Small intestine (tissue), 7 donors: ENCODE results near the gene UNKL. TPM values are rescaled to one million over a fixed set of nuclear protein-coding genes. Genes with fewer than 3 reads are reported as not detected.

ENCODE experiments used
- DNase-seq, 2 donors: peaks; one replicate each; pipeline versions ENCODE4 v3.0.0 to v3.0.0-alpha.2; 2013
- FAIRE-seq: peaks from 2 replicates; lab custom pipeline; 2012; peaks lifted over from hg19 to GRCh38; lab: Jason Lieb, UNC
- H3K27ac ChIP-seq, 3 donors: one replicate each; pipeline ENCODE4 v1.5.1; 2013; ENCODE audit warnings: low read length in 2 of 3, mild to moderate bottlenecking in 2 of 3, control low read depth in 1 of 3, inconsistent platforms in 1 of 3, low read depth in 1 of 3, moderate library complexity in 1 of 3
- H3K27me3 ChIP-seq, 3 donors: one replicate each; pipeline ENCODE4 v1.6.1; 2013; ENCODE audit warnings: low read length in 3 of 3, inconsistent platforms in 1 of 3; ENCODE audit not compliant: control insufficient read depth in 3 of 3, insufficient read depth in 3 of 3
- H3K36me3 ChIP-seq, 3 donors: one replicate each; pipeline ENCODE4 v1.6.1; 2013; ENCODE audit warnings: low read length in 3 of 3, inconsistent platforms in 1 of 3, low read depth in 1 of 3, mild to moderate bottlenecking in 1 of 3, moderate library complexity in 1 of 3; ENCODE audit not compliant: control insufficient read depth in 3 of 3, insufficient read depth in 2 of 3
- H3K4me1 ChIP-seq, 3 donors: one replicate each; pipeline ENCODE4 v1.6.1; 2013; ENCODE audit warnings: low read length in 2 of 3, inconsistent platforms in 1 of 3, low read depth in 1 of 3, mild to moderate bottlenecking in 1 of 3, moderate library complexity in 1 of 3; ENCODE audit not compliant: control insufficient read depth in 3 of 3, insufficient read depth in 2 of 3
- H3K4me3 ChIP-seq, 3 donors: one replicate each; pipeline ENCODE4 v1.5.1; 2013; ENCODE audit warnings: low read length in 3 of 3, control low read depth in 1 of 3, inconsistent platforms in 1 of 3, low read depth in 1 of 3, mild to moderate bottlenecking in 1 of 3, moderate library complexity in 1 of 3
- H3K9me3 ChIP-seq, 2 donors: one replicate each; pipeline ENCODE4 v1.6.1; 2013; ENCODE audit warnings: low read depth in 1 of 2, low read length in 1 of 2; ENCODE audit not compliant: control insufficient read depth in 2 of 2, insufficient read depth in 1 of 2
- WGBS, 3 donors: extraction: QIAGEN DNeasy Blood & Tissue Kit; methylation state at CpG; one replicate each; pipeline ENCODE4 v1.1.7; 2013; 5-methylcytosine and 5-hydroxymethylcytosine counted together
- polyA plus RNA-seq, 4 donors: library from polyadenylated mRNA; stranded (reverse) in 3 of 4; unstranded in 1 of 4; fragments of 200-250 nt in 3 of 4; fragments of 120-200 nt in 1 of 4; gene quantifications; one replicate each; pipeline versions ENCODE4 v1.2.1 to v1.2.3, GENCODE V29; 2013
- donor health status: healthy with polysubstance abuse.
- donor health status: control.
- donor health status: control.
- donor health status: Bipolar disorder and iron deficiency.
- donor health status: healthy.

UNKL gene
- polyA plus RNA-seq, 4 donors = 1.9 to 21.1 (median 4.6) TPM

GRCh38 chr16:1430214-1430758 is 15.8 kb upstream of the UNKL start:
- H3K4me3 ChIP-seq = no peak overlapping the region
- peaks cover 0 to 4% (median 0%) of the 10 kb centered on the region in 3 donors for H3K36me3 ChIP-seq
- peaks cover 0 to 7% (median 0%) of the 10 kb centered on the region in 3 donors for H3K4me1 ChIP-seq
- H3K27ac ChIP-seq = no peak overlapping the region
- WGBS, 3 donors = 51 to 60% (median 52%) methylated on average over 14 of the region's 14 CpGs
- FAIRE-seq = no peak
- no peaks in the 10 kb centered on the region for H3K27me3 ChIP-seq
- DNase-seq = no peak
- no peaks in the 10 kb centered on the region for H3K9me3 ChIP-seq

GRCh38 chr16:1429631-1430030 is 15.1 kb upstream of the UNKL start:
- Histone ChIP-seq H3K27ac (no peak overlapping the region), H3K4me1 (peaks cover 0 to 7% (median 0%) of the 10 kb centered on the region in 3 donors), H3K27me3 (no peaks in the 10 kb centered on the region), H3K9me3 (no peaks in the 10 kb centered on the region), H3K36me3 (no peaks in the 10 kb centered on the region), H3K4me3 (no peak overlapping the region)
- 75 to 92% (median 75%) methylated on average over 13 of the region's 13 CpGs for WGBS, 3 donors
- DNase-seq (no peak), FAIRE-seq (no peak)

DNA sequence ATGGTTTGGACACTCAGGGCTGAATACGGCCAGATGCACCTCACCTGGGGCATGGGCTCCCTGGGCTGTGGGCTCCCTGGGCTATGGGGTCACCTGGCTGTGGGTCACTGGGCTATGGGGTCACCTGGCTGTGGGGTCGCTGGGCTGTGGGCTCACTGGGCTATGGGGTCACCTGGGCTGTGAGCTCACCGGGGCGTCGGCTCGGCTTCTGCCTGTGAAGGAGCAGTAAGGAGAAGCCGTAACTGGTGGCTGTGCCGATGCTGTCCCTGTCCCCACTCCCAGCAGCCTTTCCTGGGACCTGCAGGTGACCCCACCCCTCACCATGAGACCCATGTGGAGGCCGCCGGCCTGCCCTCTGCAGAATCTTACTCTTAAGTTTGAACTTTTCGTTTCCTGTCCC is 14.5 kb upstream of the UNKL start:
- H3K27ac ChIP-seq = no peak overlapping the region
- DNase-seq = no peak
- no peaks in the 10 kb centered on the region for H3K36me3 ChIP-seq
- no peaks in the 10 kb centered on the region for H3K9me3 ChIP-seq
- no peak overlapping the region for H3K4me3 ChIP-seq
- WGBS, 3 donors = 57 to 84% (median 74%) methylated on average over 11 of the region's 11 CpGs
- no peaks in the 10 kb centered on the region for H3K27me3 ChIP-seq
- FAIRE-seq = no peak
- H3K4me1 ChIP-seq = peaks cover 0 to 7% (median 0%) of the 10 kb centered on the region in 3 donors

GRCh38 chr16:1428511-1428910 is 14.0 kb upstream of the UNKL start:
- Histone ChIP-seq H3K27me3 (no peaks in the 10 kb centered on the region), H3K27ac (no peak overlapping the region), H3K36me3 (no peaks in the 10 kb centered on the region), H3K9me3 (no peaks in the 10 kb centered on the region), H3K4me1 (peaks cover 0 to 7% (median 0%) of the 10 kb centered on the region in 3 donors), H3K4me3 (no peak overlapping the region)
- peak in 1 of 2 donors; percentile 33 for DNase-seq
- WGBS, 3 donors = 33 to 46% (median 45%) methylated on average over 19 to 21 of the region's 21 CpGs
- FAIRE-seq = no peak

- WGBS, 3 donors = 86 to 87% (median 87%) methylated on average over 48 to 53 of the region's 53 CpGs
- no peaks in the 10 kb centered on the region for H3K27me3 ChIP-seq
- H3K27ac ChIP-seq = no peak overlapping the region
- no peak for FAIRE-seq
- H3K9me3 ChIP-seq = peaks cover 0 to under 1% of the 10 kb centered on the region in 2 donors
- peaks cover 0 to 7% (median 0%) of the 10 kb centered on the region in 3 donors for H3K4me1 ChIP-seq
- no peaks in the 10 kb centered on the region for H3K36me3 ChIP-seq
- H3K4me3 ChIP-seq = no peak overlapping the region
- no peak for DNase-seq
Measured at GRCh38 chr16:1427473-1428461, 13.3 kb upstream of the UNKL start.

DNA sequence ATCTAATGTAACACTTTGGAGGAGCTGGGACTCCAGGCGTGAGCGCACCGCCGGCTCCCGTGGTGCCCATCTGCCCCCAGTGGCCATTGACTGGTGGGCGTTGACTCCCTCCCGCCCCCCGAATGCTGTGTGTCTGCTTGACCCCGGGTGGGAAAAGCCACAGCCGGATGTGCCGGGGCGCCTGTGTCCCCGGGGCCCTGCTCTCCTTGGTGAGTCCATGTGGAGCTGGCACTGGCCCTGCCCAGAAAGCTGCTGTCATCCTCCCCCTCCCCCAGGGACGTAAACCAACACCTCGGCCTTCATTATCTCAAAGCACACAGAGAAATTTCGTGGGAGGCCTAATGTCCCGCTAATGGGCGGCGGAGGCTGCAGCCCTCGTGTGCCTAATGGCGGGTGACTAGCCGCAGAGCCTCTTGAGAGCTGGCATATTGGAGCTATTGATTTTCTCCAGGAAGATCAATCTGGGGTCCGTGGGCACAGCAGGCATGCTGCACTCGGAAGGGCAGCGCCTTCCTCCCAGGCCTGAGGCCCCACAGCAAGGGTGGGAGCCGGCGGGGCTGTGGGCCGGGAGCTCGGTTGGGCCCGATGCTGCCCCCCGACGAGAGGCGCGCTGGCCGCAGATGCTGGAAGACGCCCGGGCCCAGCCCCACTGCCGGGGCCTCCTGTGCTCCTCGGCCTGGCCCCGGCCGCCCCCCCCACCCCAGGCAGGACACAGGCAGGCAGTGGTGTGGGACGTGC is 12.4 kb upstream of the UNKL start:
- FAIRE-seq (no peak), DNase-seq (no peak)
- Histone ChIP-seq H3K36me3 (no peaks in the 10 kb centered on the region), H3K4me1 (peaks cover 0 to 7% (median 0%) of the 10 kb centered on the region in 3 donors), H3K27me3 (no peaks in the 10 kb centered on the region), H3K9me3 (peaks cover 0 to 8% of the 10 kb centered on the region in 2 donors), H3K4me3 (no peak overlapping the region), H3K27ac (no peak overlapping the region)
- WGBS, 3 donors = 76 to 80% (median 80%) methylated on average over 31 to 42 of the region's 42 CpGs

DNA sequence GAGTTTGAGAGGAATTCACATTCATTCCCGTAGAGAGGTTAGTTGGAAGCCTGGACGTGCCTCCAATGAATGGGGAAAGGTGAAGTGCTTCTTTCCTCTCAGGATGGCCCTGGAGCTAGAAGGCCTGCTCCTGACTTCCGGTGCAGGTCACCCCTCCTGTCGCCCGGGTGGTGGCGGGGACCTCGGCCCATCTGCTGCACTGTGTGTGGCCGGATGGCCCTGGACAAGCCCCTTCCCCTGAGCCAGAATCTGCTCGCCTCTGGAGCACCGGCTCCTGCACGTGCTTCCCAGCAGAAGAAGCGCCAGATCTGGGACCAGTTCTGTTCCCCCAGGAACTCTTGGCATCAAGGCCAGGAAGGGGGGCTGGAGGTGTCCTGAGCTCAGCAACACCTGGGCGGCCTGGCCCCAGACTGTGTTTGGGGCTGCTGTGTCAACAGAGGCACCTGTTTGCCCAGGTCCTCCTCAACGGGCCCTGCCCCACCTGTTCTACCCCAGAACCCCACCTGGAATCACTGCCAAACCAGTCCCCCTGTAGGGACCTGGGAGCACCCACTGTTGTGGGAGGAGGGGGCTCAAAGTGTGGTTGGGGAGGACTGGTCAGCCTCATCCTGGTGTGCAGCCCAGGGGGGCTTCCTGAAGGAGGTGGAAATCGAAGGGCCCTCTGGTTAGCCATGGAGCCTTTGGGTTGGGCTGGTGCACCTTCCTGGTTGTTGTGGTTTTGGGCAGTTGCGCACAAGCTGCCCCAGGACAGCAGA is 11.3 kb upstream of the UNKL start:
- no peak for FAIRE-seq
- Histone ChIP-seq H3K36me3 (no peaks in the 10 kb centered on the region), H3K4me1 (peaks cover 0 to 7% (median 0%) of the 10 kb centered on the region in 3 donors), H3K27ac (no peak overlapping the region), H3K27me3 (no peaks in the 10 kb centered on the region), H3K4me3 (no peak overlapping the region), H3K9me3 (peaks cover 0 to 8% of the 10 kb centered on the region in 2 donors)
- 84 to 88% (median 84%) methylated on average over 15 to 16 of the region's 16 CpGs for WGBS, 3 donors
- DNase-seq = no peak
